K562 (cell line): ENCODE measurements around the gene F13A1. TPM values are rescaled to one million over a fixed set of nuclear protein-coding genes. Genes with fewer than 3 reads are reported as not detected.

ENCODE experiments used
- ATAC-seq: fragments of 200-7000 bp; cut with Tn5 transposase; 3 replicates; pipeline ENCODE4 v1.9.1; 2020; ENCODE audit warnings: moderate library complexity
- BruUV-seq: library from RNA; stranded (reverse); fragments of 400-500 nt; replicated peaks from 2 replicates; lab custom pipeline; 2021; lab: Mats Ljungman, UMichigan
- CTCF ChIA-PET: fragments of 300-600 bp; formaldehyde crosslinking; extraction: SDS; loops from one replicate; lab custom pipeline; 2021; ENCODE audit warnings: low intra/inter-chr PET ratio; lab: Yijun Ruan, JAX
- POLR2A ChIA-PET: fragments of 300-600, 350-650 bp; sonication (Branson Sonifier 250); formaldehyde crosslinking; extraction: SDS; loops from one replicate; lab custom pipeline; 2021; ENCODE audit warnings: antibody characterized with exemption, inconsistent platforms; lab: Yijun Ruan, JAX
- DNase-seq, 4 experiments: peaks; one replicate each; pipeline versions ENCODE4 v3.0.0 to v3.0.0-alpha.2; 2011 to 2018; ENCODE audit warnings: low spot score in 3 of 4, mixed read lengths in 3 of 4; ENCODE audit errors: extremely low read depth in 1 of 4
- FAIRE-seq: peaks from 2 replicates; lab custom pipeline; 2011; peaks lifted over from hg19 to GRCh38; lab: Jason Lieb, UNC
- H2AFZ ChIP-seq: 2 replicates; pipeline ENCODE4 v1.6.0; 2011; ENCODE audit warnings: low read depth, low read length, control low read depth, inconsistent platforms
- H3K27ac ChIP-seq: fragments of 200-600 bp; 3 replicates; pipeline ENCODE4 v1.8.0; 2011; ENCODE audit warnings: low read depth, mild to moderate bottlenecking, control low read depth, inconsistent platforms, low read length, moderate library complexity, mixed read lengths; ENCODE audit errors: extremely low read depth
- H3K27me3 ChIP-seq, 2 experiments: fragments of 300-600 bp in 1 of 2; 2 replicates in 1 of 2; 3 replicates in 1 of 2; pipeline versions ENCODE4 v1.6.0 to v1.8.0; 2011; ENCODE audit warnings: inconsistent platforms in 2 of 2, low read length in 2 of 2, mild to moderate bottlenecking in 1 of 2, mixed read lengths in 1 of 2, moderate library complexity in 1 of 2; ENCODE audit not compliant: control insufficient read depth in 2 of 2, insufficient read depth in 2 of 2
- H3K36me3 ChIP-seq: fragments of 300-600 bp; 3 replicates; pipeline ENCODE4 v1.8.0; 2011; ENCODE audit warnings: mild to moderate bottlenecking, low read length, inconsistent platforms; ENCODE audit not compliant: control insufficient read depth, insufficient read depth
- H3K4me1 ChIP-seq, 2 experiments: fragments of 200-600 bp in 1 of 2; replicated peaks in 1 of 2; 2 replicates in 1 of 2; 3 replicates in 1 of 2; pipeline versions ENCODE4 v1.5.1 to v1.8.0; 2011; ENCODE audit warnings: inconsistent platforms in 2 of 2, low read length in 2 of 2, mild to moderate bottlenecking in 1 of 2, mixed read lengths in 1 of 2, moderate library complexity in 1 of 2; ENCODE audit not compliant: control insufficient read depth in 2 of 2, insufficient read depth in 2 of 2
- H3K4me2 ChIP-seq: 2 replicates; pipeline ENCODE4 v1.6.1; 2011; ENCODE audit warnings: low read length, control low read depth, inconsistent platforms, mixed read lengths; ENCODE audit not compliant: insufficient read depth
- H3K4me3 ChIP-seq: fragments of 200-600 bp; sonication (generic), shearing (Covaris generic); 2 replicates; pipeline ENCODE4 v1.5.1; 2016; ENCODE audit warnings: control low read depth, inconsistent platforms
- H3K79me2 ChIP-seq: fragments of 200-600 bp; 3 replicates; pipeline ENCODE4 v1.8.0; 2011; ENCODE audit warnings: low read length, inconsistent platforms; ENCODE audit not compliant: control insufficient read depth, insufficient read depth
- H3K9ac ChIP-seq, 2 experiments: 2 replicates each; pipeline versions ENCODE4 v1.6.0 to v1.6.1; 2011; ENCODE audit warnings: low read depth in 2 of 2, low read length in 2 of 2, control low read depth in 1 of 2, inconsistent platforms in 1 of 2, mild to moderate bottlenecking in 1 of 2, mixed read lengths in 1 of 2; ENCODE audit not compliant: insufficient read depth in 1 of 2
- H3K9me1 ChIP-seq: one replicate; pipeline ENCODE4 v1.6.0; 2011; ENCODE audit warnings: inconsistent platforms, mild to moderate bottlenecking, low read length, moderate library complexity; ENCODE audit not compliant: control insufficient read depth, insufficient read depth
- H3K9me3 ChIP-seq: replicated peaks from 2 replicates; pipeline ENCODE4 v1.5.1; 2011; ENCODE audit warnings: low read depth, low read length, inconsistent platforms; ENCODE audit not compliant: control insufficient read depth, insufficient read depth
- H4K20me1 ChIP-seq: replicated peaks from 2 replicates; pipeline ENCODE4 v1.6.1; 2011; ENCODE audit warnings: low read length, inconsistent platforms, mixed read lengths; ENCODE audit not compliant: control insufficient read depth, insufficient read depth
- BRD4 ChIP-seq: fragments of 200-600 bp; sonication (generic); IDR thresholded peaks from 2 replicates; pipeline ENCODE4 v1.6.1; 2017; ENCODE audit warnings: inconsistent platforms
- CBFA2T3 ChIP-seq: fragments of 450-650 bp; IDR thresholded peaks from 2 replicates; pipeline ENCODE4 v1.6.1; 2017
- DIDO1 ChIP-seq: fragments of 450-650 bp; IDR thresholded peaks from 2 replicates; pipeline ENCODE4 v1.6.1; 2016; ENCODE audit warnings: low read depth, missing biosample characterization, missing genetic modification characterization
- ELF4 ChIP-seq: fragments of 450-650 bp; formaldehyde crosslinking; IDR thresholded peaks from 2 replicates; pipeline ENCODE4 v1.4.0; 2022; ENCODE audit warnings: missing genetic modification characterization
- GABPA ChIP-seq: fragments of 200-800 bp; sonication (Bioruptor generic); conservative IDR thresholded peaks from 2 replicates; pipeline ENCODE4 v1.6.1; 2016; ENCODE audit warnings: low read depth, missing genetic modification characterization, missing compliant biosample characterization
- ILF3 ChIP-seq: fragments of 450-650 bp; IDR thresholded peaks from 2 replicates; pipeline ENCODE4 v1.6.1; 2018; ENCODE audit warnings: antibody characterized with exemption, mild to moderate bottlenecking, moderate library complexity, borderline replicate concordance
- LARP7 ChIP-seq: fragments of 450-650 bp; IDR thresholded peaks from 2 replicates; pipeline ENCODE4 v1.6.1; 2016
- MXD1 ChIP-seq: fragments of 250-450 bp; sonication (Bioruptor Pico); IDR thresholded peaks from 2 replicates; pipeline ENCODE4 v1.8.0; 2021; ENCODE audit warnings: borderline replicate concordance, mild to moderate bottlenecking, moderate library complexity; ENCODE audit not compliant: poor library complexity, severe bottlenecking
- NCOA2 ChIP-seq, 2 experiments: fragments of 450-650 bp; IDR thresholded peaks; 2 replicates each; pipeline ENCODE4 v1.6.1; 2018; ENCODE audit warnings: mild to moderate bottlenecking in 2 of 2, moderate library complexity in 1 of 2; ENCODE audit not compliant: partially characterized antibody in 2 of 2
- RBM15 ChIP-seq: fragments of 200-400 bp; formaldehyde crosslinking; IDR thresholded peaks from 2 replicates; pipeline ENCODE4 v1.6.1; 2018; ENCODE audit warnings: mild to moderate bottlenecking, low read length, moderate library complexity; ENCODE audit not compliant: insufficient read depth
- SMAD3 ChIP-seq: fragments of 450-650 bp; formaldehyde crosslinking; conservative IDR thresholded peaks from 2 replicates; pipeline ENCODE4 v1.4.0; 2020; ENCODE audit warnings: mild to moderate bottlenecking
- STAT5B ChIP-seq: fragments of 250-450 bp; sonication (Bioruptor Pico); IDR thresholded peaks from 2 replicates; pipeline ENCODE4 v1.8.0; 2021; ENCODE audit warnings: mild to moderate bottlenecking, inconsistent platforms
- TAF1 ChIP-seq: IDR thresholded peaks from 2 replicates; pipeline ENCODE4 v1.6.1; 2011; ENCODE audit warnings: mild to moderate bottlenecking, low read length, moderate library complexity; ENCODE audit not compliant: insufficient read depth, control insufficient read depth, severe bottlenecking; ENCODE audit errors: extremely low read depth
- TBP ChIP-seq: optimal IDR thresholded peaks from 2 replicates; pipeline ENCODE3; 2011; ENCODE audit warnings: low read depth, low read length, improper control_type of control experiment
- TRIM28 ChIP-seq: fragments of 450-650 bp; IDR thresholded peaks from 2 replicates; pipeline ENCODE4 v1.6.1; 2017
- ZNF316 ChIP-seq: fragments of 450-650 bp; IDR thresholded peaks from 2 replicates; pipeline ENCODE4 v1.6.1; 2016
- ZNF76 ChIP-seq: fragments of 250-450 bp; sonication (Bioruptor Pico); IDR thresholded peaks from 2 replicates; pipeline ENCODE4 v1.4.0; 2020; ENCODE audit warnings: mild to moderate bottlenecking, moderate library complexity, borderline replicate concordance
- WGBS: fragments of 100-300 bp; shearing (Covaris generic); methylation state at CpG from one replicate; pipeline ENCODE4 v1.1.6; 2016; ENCODE audit warnings: low coverage, mixed read lengths; ENCODE audit not compliant: insufficient coverage; ENCODE audit errors: missing lambda C conversion rate; 5-methylcytosine and 5-hydroxymethylcytosine counted together
- in situ Hi-C: fragments of 300-500 bp; cut with MboI; formaldehyde crosslinking; loops from 4 replicates; pipeline ENCODE4 v1.15.0; 2018; ENCODE audit warnings: inconsistent platforms, mixed read lengths
- intact Hi-C: fragments of 100-400 bp; cut with micrococcal nuclease; formaldehyde crosslinking; loops from 2 replicates; pipeline ENCODE4 v1.14.2; 2022
- polyA plus RNA-seq, 8 experiments: library from polyadenylated mRNA; depleted of rRNA in 4 of 8; stranded (reverse) in 5 of 8; unstranded in 3 of 8; fragments of >200 nt; fragmentation: Nextera tagmentation in 2 of 8; fragmentation: Illumina TruSeq in 1 of 8; extraction: Ambion mirVana in 2 of 8; extraction: Trizol in 1 of 8; gene quantifications; 2 replicates each; pipeline versions ENCODE4 v1.2.1 to v1.2.3, GENCODE V29; 2011 to 2014; ENCODE audit warnings: inconsistent platforms in 1 of 8, missing spikeins in 1 of 8
- total RNA-seq, 7 experiments: library from RNA; depleted of rRNA in 6 of 7; stranded (reverse); fragments of >200 nt in 6 of 7; fragmentation: Illumina TruSeq in 2 of 7; extraction: Trizol in 2 of 7; gene quantifications; 2 replicates each; pipeline versions ENCODE4 v1.2.1 to v1.2.3, GENCODE V29; 2011 to 2021; ENCODE audit warnings: low replicate concordance in 1 of 7
- TF ChIP-seq, protein P1 (sequence below): fragments of 250-450 bp; sonication (Bioruptor Pico); IDR thresholded peaks from 2 replicates; pipeline ENCODE4 v1.8.0; 2022; ENCODE audit warnings: inconsistent platforms

The F13A1 gene
- total and polyA plus RNA-seq, 9 of the 15 experiments (the other 6 are each of a cell fraction or from before 2014, with no cell fraction given): 0.33 TPM; not detected in 8

DNA sequence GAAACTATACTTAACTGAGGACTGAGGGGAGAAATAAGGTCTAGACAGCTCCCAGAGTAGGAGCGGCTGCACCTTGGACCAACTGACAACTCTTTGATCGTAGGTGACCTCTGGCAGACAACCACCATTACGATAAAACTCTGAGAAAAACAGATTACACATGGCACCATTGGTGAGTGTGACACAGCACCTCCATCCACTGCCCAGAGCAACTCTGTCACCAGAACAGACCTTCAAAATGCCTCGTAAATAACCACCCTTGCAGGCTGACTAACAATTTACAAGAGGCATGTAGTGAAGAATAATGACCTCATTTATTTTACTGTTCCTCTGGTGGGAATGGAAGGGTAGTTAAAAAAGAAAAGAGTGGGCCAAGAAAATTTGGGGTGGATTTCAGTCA is 64.2 kb downstream of the F13A1 start:
- POLR2A ChIA-PET: no interaction called here
- no peak overlapping the region for H3K4me3 ChIP-seq

More for the DNA sequence above, 64.2 kb downstream of the F13A1 start:
- TF ChIP-seq, protein P1, sequence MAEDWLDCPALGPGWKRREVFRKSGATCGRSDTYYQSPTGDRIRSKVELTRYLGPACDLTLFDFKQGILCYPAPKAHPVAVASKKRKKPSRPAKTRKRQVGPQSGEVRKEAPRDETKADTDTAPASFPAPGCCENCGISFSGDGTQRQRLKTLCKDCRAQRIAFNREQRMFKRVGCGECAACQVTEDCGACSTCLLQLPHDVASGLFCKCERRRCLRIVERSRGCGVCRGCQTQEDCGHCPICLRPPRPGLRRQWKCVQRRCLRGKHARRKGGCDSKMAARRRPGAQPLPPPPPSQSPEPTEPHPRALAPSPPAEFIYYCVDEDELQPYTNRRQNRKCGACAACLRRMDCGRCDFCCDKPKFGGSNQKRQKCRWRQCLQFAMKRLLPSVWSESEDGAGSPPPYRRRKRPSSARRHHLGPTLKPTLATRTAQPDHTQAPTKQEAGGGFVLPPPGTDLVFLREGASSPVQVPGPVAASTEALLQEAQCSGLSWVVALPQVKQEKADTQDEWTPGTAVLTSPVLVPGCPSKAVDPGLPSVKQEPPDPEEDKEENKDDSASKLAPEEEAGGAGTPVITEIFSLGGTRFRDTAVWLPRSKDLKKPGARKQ: no peak
- TF ChIP-seq ZNF76 (CRISPR knock-in tag) (no peak), NCOA2 (IDR thresholded peaks at IDR 0.05; ENCODE audit: partially characterized antibody in 2 of 2) (no peak), LARP7 (no peak), SMAD3 (CRISPR knock-in tag) (no peak), MXD1 (no peak), CBFA2T3 (no peak), ELF4 (CRISPR knock-in tag) (no peak), ZNF316 (no peak), TBP (no peak), ILF3 (no peak), RBM15 (no peak), DIDO1 (tag) (no peak), TRIM28 (no peak), BRD4 (no peak), GABPA (tag) (no peak), STAT5B (no peak), TAF1 (no peak)
- Histone ChIP-seq H3K9me1 (no peaks in the 10 kb centered on the region), H3K27ac (no peak overlapping the region), H3K4me2 (no peak overlapping the region), H4K20me1 (no peaks in the 10 kb centered on the region), H3K4me1 (no peaks in the 10 kb centered on the region), H3K79me2 (no peaks in the 10 kb centered on the region), H3K9ac (no peak overlapping the region), H2AFZ (no peak overlapping the region), H3K9me3 (no peaks in the 10 kb centered on the region), H3K36me3 (no peaks in the 10 kb centered on the region), H3K27me3 (no peaks in the 10 kb centered on the region; a peak in 1 of 5 replicates)
- ATAC-seq (no peak), FAIRE-seq (no peak), DNase-seq (no peak)
- in situ Hi-C loops (no loop called here), intact Hi-C loops (no loop called here)
- CTCF ChIA-PET: no interaction called here
- WGBS: 2% methylated on average over 4 of the region's 4 CpGs
- BruUV-seq: no TSS peak
